Kidney epithelial cell (primary cell): ENCODE measurements around the gene ATP5PO. TPM values are rescaled to one million over a fixed set of nuclear protein-coding genes. Genes with fewer than 3 reads are reported as not detected.
A peak's percentile ranks its signal among the peaks of the same experiment; 100 is the strongest.

Source experiments
- DNase-seq: peaks from one replicate; pipeline ENCODE4 v3.0.0-alpha.2; 2010; ENCODE audit warnings: low read depth
- H3K27me3 ChIP-seq: 2 replicates; pipeline ENCODE4 v1.6.0; 2011; ENCODE audit warnings: low read length; ENCODE audit not compliant: control insufficient read depth, insufficient read depth
- H3K36me3 ChIP-seq: 2 replicates; pipeline ENCODE4 v1.5.1; 2011; ENCODE audit warnings: low read length; ENCODE audit not compliant: control insufficient read depth, insufficient read depth
- H3K4me3 ChIP-seq: 2 replicates; pipeline ENCODE4 v1.5.1; 2011; ENCODE audit warnings: low read depth, mild to moderate bottlenecking, control low read depth, low read length
- total RNA-seq: library from RNA; depleted of rRNA; stranded (reverse); fragments of >200 nt; gene quantifications from 2 replicates; pipeline ENCODE4 v1.2.3, GENCODE V29; 2015
- TF ChIP-seq, protein P1 (sequence below): IDR thresholded peaks from 2 replicates; pipeline ENCODE4 v1.5.1; 2011; ENCODE audit warnings: mild to moderate bottlenecking, moderate library complexity, low read length, control low read depth, inconsistent platforms; ENCODE audit not compliant: insufficient read depth, poor library complexity, severe bottlenecking

ATP5PO gene
- total RNA-seq, 1 donor from 2014 or later, result 286 TPM

DNA sequence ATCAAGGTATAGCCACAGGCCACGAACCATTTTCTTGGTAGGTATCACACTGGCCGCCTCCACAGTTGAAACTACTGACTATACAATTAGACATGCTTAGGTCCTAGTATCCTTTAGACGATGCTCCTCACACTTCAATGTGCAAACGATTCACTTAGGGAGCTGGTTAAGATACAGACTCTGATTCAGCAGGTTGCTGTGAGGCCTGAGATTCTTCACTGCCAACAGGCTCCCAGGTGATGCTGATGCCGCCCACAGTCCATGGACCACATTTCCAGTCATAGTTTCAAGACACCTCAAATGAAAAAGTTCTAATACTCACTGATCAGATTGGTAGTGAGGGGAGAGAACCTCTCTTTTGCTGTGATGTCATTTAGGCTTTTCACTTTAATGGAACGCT lies 6.8 kb downstream of the ATP5PO start:
- TF ChIP-seq, protein P1, sequence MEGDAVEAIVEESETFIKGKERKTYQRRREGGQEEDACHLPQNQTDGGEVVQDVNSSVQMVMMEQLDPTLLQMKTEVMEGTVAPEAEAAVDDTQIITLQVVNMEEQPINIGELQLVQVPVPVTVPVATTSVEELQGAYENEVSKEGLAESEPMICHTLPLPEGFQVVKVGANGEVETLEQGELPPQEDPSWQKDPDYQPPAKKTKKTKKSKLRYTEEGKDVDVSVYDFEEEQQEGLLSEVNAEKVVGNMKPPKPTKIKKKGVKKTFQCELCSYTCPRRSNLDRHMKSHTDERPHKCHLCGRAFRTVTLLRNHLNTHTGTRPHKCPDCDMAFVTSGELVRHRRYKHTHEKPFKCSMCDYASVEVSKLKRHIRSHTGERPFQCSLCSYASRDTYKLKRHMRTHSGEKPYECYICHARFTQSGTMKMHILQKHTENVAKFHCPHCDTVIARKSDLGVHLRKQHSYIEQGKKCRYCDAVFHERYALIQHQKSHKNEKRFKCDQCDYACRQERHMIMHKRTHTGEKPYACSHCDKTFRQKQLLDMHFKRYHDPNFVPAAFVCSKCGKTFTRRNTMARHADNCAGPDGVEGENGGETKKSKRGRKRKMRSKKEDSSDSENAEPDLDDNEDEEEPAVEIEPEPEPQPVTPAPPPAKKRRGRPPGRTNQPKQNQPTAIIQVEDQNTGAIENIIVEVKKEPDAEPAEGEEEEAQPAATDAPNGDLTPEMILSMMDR, result no peak
- Histone ChIP-seq H3K36me3 (peaks cover 2% of the 10 kb centered on the region), H3K27me3 (no peaks in the 10 kb centered on the region), H3K4me3 (no peak overlapping the region)
- no peak for DNase-seq

DNA sequence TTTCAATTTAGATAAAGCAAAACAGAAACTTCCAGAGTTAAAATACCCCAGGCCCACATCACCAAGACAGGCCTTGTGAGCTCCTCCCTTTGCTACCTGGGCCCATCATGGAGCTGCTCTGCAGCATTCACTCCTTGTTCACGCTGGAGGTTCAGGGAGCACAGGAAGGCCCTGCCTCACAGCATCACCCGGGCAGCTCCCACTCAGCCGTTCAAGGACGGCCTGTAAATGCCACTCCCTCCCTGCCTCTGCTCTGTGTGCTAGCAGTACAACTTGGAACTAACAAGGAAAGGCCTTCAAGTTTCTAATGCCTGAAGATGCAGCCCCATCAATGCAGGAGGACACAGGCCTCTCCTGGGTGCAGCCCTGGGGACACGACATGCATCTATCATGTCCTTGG lies 11.6 kb downstream of the ATP5PO start:
- Histone ChIP-seq H3K36me3 (peaks cover 1% of the 10 kb centered on the region), H3K27me3 (no peaks in the 10 kb centered on the region), H3K4me3 (no peak overlapping the region)
- no peak for DNase-seq
- TF ChIP-seq, protein P1, result no peak

DNA sequence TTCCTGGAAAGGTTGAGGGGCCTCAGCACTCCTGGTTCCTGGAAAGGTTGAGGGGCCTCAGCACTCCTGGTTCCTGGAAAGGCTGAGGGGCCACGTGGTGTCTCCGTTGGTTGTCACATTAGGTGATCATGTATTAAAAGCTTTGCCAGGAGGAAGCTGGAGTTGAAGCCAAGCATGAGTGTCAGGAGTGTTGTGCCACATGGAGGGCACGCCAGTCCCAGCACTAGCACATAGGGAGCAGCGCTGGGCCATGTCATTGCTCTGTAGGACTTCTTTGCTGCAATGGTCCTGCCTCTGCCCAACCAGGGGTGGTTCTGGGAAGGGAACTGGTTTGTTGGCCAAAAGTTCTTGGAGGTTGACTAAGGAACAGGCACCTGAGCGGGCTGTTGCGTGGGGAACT lies 13.3 kb downstream of the ATP5PO start:
- Histone ChIP-seq H3K36me3 (peaks cover 1% of the 10 kb centered on the region), H3K4me3 (no peak overlapping the region), H3K27me3 (no peaks in the 10 kb centered on the region)
- no peak for DNase-seq
- TF ChIP-seq, protein P1, result no peak

GRCh38 chr21:33901412-33902288 lies 14.0 kb downstream of the ATP5PO start:
- Histone ChIP-seq H3K27me3 (no peaks in the 10 kb centered on the region), H3K4me3 (no peak overlapping the region), H3K36me3 (peaks cover 1% of the 10 kb centered on the region)
- no peak for DNase-seq
- TF ChIP-seq, protein P1, result peak; percentile 52

DNA sequence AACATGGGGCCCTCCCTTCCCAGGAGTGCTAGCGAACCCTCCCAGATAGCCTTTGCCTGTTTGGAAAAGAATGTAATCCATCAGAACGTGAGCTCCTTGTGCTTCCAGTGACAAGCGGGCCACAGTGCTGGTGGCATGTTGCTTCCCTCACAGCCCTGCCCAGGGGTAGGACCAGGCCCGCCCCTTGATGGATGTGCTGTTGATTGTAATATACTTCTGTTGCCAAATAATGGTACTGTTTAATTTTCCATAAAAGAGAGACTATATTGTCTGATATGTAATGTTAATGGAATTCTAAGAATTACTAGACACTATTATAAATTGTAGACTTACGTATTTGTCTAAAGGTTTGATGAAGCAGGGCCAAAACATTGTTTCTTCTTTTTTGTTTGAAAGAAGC lies 16.4 kb downstream of the ATP5PO start:
- TF ChIP-seq, protein P1, result no peak
- H3K4me3 ChIP-seq, result no peak overlapping the region
- DNase-seq, result no peak
- no peaks in the 10 kb centered on the region for H3K27me3 ChIP-seq
- H3K36me3 ChIP-seq, result peaks cover 1% of the 10 kb centered on the region

- DNase-seq, result no peak
- peaks cover 1% of the 10 kb centered on the region for H3K36me3 ChIP-seq
- TF ChIP-seq, protein P1, result no peak
- no peak overlapping the region for H3K4me3 ChIP-seq
- no peaks in the 10 kb centered on the region for H3K27me3 ChIP-seq
Observed at GRCh38 chr21:33898586-33898985, 17.0 kb downstream of the ATP5PO start.
